H9 (cell line): ENCODE data around the gene STON2. TPM values are rescaled to one million over a fixed set of nuclear protein-coding genes. Genes with fewer than 3 reads are reported as not detected.

Experiments used
- DNase-seq: peaks from one replicate; pipeline ENCODE4 v3.0.0-alpha.2; 2017
- H2AFZ ChIP-seq: one replicate; pipeline ENCODE4 v1.6.1; 2013; ENCODE audit warnings: mild to moderate bottlenecking, low read length, control low read depth, moderate library complexity
- H2AK5ac ChIP-seq: 2 replicates; pipeline ENCODE4 v1.6.1; 2013; ENCODE audit warnings: low read length, control low read depth, mixed read lengths; ENCODE audit not compliant: insufficient read length
- H2BK120ac ChIP-seq: one replicate; pipeline ENCODE4 v1.6.1; 2013; ENCODE audit warnings: low read depth, mild to moderate bottlenecking, low read length, control low read depth, inconsistent platforms; ENCODE audit not compliant: poor library complexity, severe bottlenecking
- H2BK12ac ChIP-seq: 2 replicates; pipeline ENCODE4 v1.6.1; 2013; ENCODE audit warnings: low read length, control low read depth, mixed read lengths, low read depth; ENCODE audit not compliant: insufficient read length
- H2BK15ac ChIP-seq: 2 replicates; pipeline ENCODE4 v1.6.1; 2013; ENCODE audit warnings: low read depth, low read length, control low read depth
- H2BK20ac ChIP-seq: one replicate; pipeline ENCODE4 v1.6.1; 2013; ENCODE audit warnings: low read depth, mild to moderate bottlenecking, low read length, control low read depth, inconsistent platforms; ENCODE audit not compliant: poor library complexity, severe bottlenecking
- H2BK5ac ChIP-seq: 2 replicates; pipeline ENCODE4 v1.6.1; 2013; ENCODE audit warnings: low read length, control low read depth, mixed read lengths; ENCODE audit not compliant: insufficient read length
- H3K14ac ChIP-seq: 2 replicates; pipeline ENCODE4 v1.6.1; 2013; ENCODE audit warnings: low read length, control low read depth; ENCODE audit not compliant: insufficient read depth
- H3K18ac ChIP-seq: 2 replicates; pipeline ENCODE4 v1.6.1; 2013; ENCODE audit warnings: low read depth, mild to moderate bottlenecking, mixed read lengths, low read length, control low read depth; ENCODE audit not compliant: insufficient read length
- H3K23ac ChIP-seq: 2 replicates; pipeline ENCODE4 v1.6.1; 2013; ENCODE audit warnings: low read length, control low read depth, mixed read lengths, low read depth; ENCODE audit not compliant: insufficient read length
- H3K23me2 ChIP-seq: 2 replicates; pipeline ENCODE4 v1.6.1; 2013; ENCODE audit warnings: low read depth, mild to moderate bottlenecking, mixed read lengths, low read length, control low read depth; ENCODE audit not compliant: insufficient read length, poor library complexity, severe bottlenecking
- H3K27ac ChIP-seq: 2 replicates; pipeline ENCODE4 v1.5.1; 2013; ENCODE audit warnings: low read length, control low read depth, mixed read lengths, low read depth; ENCODE audit not compliant: insufficient read length
- H3K27me3 ChIP-seq: 2 replicates; pipeline ENCODE4 v1.6.1; 2013; ENCODE audit warnings: low read length, control low read depth, inconsistent platforms; ENCODE audit not compliant: insufficient read depth
- H3K4ac ChIP-seq: 2 replicates; pipeline ENCODE4 v1.6.1; 2013; ENCODE audit warnings: low read depth, mild to moderate bottlenecking, control low read depth, inconsistent platforms, low read length, moderate library complexity
- H3K4me1 ChIP-seq: 2 replicates; pipeline ENCODE4 v1.6.1; 2013; ENCODE audit warnings: low read length, control low read depth, inconsistent platforms; ENCODE audit not compliant: insufficient read depth
- H3K4me2 ChIP-seq: 2 replicates; pipeline ENCODE4 v1.6.1; 2013; ENCODE audit warnings: low read length, control low read depth, mixed read lengths; ENCODE audit not compliant: insufficient read length, insufficient read depth
- H3K56ac ChIP-seq: 2 replicates; pipeline ENCODE4 v1.6.1; 2013; ENCODE audit warnings: low read depth, mild to moderate bottlenecking, mixed read lengths, low read length, control low read depth; ENCODE audit not compliant: insufficient read length
- H3K79me1 ChIP-seq: 2 replicates; pipeline ENCODE4 v1.6.1; 2013; ENCODE audit warnings: low read depth, mild to moderate bottlenecking, moderate library complexity, low read length, control low read depth, inconsistent platforms; ENCODE audit not compliant: insufficient read depth, poor library complexity, severe bottlenecking
- H3K79me2 ChIP-seq: 2 replicates; pipeline ENCODE4 v1.6.1; 2013; ENCODE audit warnings: low read length, control low read depth, inconsistent platforms; ENCODE audit not compliant: insufficient read depth
- H3K9ac ChIP-seq: 2 replicates; pipeline ENCODE4 v1.6.1; 2013; ENCODE audit warnings: low read length, control low read depth, mixed read lengths; ENCODE audit not compliant: insufficient read length; ENCODE audit errors: extremely low read depth
- H3K9me3 ChIP-seq: one replicate; pipeline ENCODE4 v1.6.1; 2013; ENCODE audit warnings: low read depth, low read length, inconsistent platforms; ENCODE audit not compliant: control insufficient read depth
- H3T11ph ChIP-seq: one replicate; pipeline ENCODE4 v1.6.1; 2013; ENCODE audit warnings: mild to moderate bottlenecking, low read length, control low read depth, inconsistent platforms
- H4K20me1 ChIP-seq: one replicate; pipeline ENCODE4 v1.6.1; 2013; ENCODE audit not compliant: control insufficient read depth, insufficient read length, insufficient read depth
- H4K5ac ChIP-seq: 2 replicates; pipeline ENCODE4 v1.6.1; 2013; ENCODE audit warnings: low read depth, mild to moderate bottlenecking, mixed read lengths, low read length, control low read depth; ENCODE audit not compliant: insufficient read length
- H4K8ac ChIP-seq: replicated peaks from 2 replicates; pipeline ENCODE4 v1.6.1; 2013; ENCODE audit warnings: low read length, control low read depth, mixed read lengths, low read depth; ENCODE audit not compliant: insufficient read length
- H4K91ac ChIP-seq: 2 replicates; pipeline ENCODE4 v1.6.1; 2013; ENCODE audit warnings: low read depth, mild to moderate bottlenecking, moderate library complexity, mixed read lengths, low read length, control low read depth; ENCODE audit not compliant: insufficient read length
- H3K27ac Mint-ChIP-seq, 3 experiments: 2 replicates in 2 of 3; 3 replicates in 1 of 3; pipeline ENCODE4 v1.8.0; 2020 to 2021; ENCODE audit warnings: mixed read lengths in 3 of 3, mild to moderate bottlenecking in 1 of 3, moderate library complexity in 1 of 3
- H3K27me3 Mint-ChIP-seq: 2 replicates; pipeline ENCODE4 v1.8.0; 2021; ENCODE audit warnings: low read depth, mild to moderate bottlenecking, moderate library complexity, mixed read lengths
- H3K36me3 Mint-ChIP-seq, 3 experiments: 2 replicates in 2 of 3; 3 replicates in 1 of 3; pipeline ENCODE4 v1.8.0; 2020 to 2021; ENCODE audit warnings: low read depth in 3 of 3, mixed read lengths in 3 of 3; ENCODE audit not compliant: insufficient read depth in 1 of 3
- H3K4me1 Mint-ChIP-seq, 2 experiments: 2 replicates each; pipeline ENCODE4 v1.8.0; 2020; ENCODE audit warnings: mixed read lengths in 2 of 2
- H3K4me3 Mint-ChIP-seq, 2 experiments: 2 replicates in 1 of 2; 3 replicates in 1 of 2; pipeline ENCODE4 v1.8.0; 2020 to 2021; ENCODE audit warnings: mild to moderate bottlenecking in 2 of 2, mixed read lengths in 2 of 2, moderate library complexity in 1 of 2
- H3K9me3 Mint-ChIP-seq, 2 experiments: 2 replicates in 1 of 2; 3 replicates in 1 of 2; pipeline ENCODE4 v1.8.0; 2020; ENCODE audit warnings: mild to moderate bottlenecking in 2 of 2, mixed read lengths in 2 of 2, moderate library complexity in 1 of 2
- WGBS: extraction: QIAGEN DNeasy Blood & Tissue Kit; methylation state at CpG from one replicate; pipeline ENCODE4 v1.1.7; 2013; ENCODE audit warnings: missing lambda C conversion rate, low lambda C conversion rate, mixed read lengths; ENCODE audit not compliant: insufficient read length; ENCODE audit errors: extremely low coverage; 5-methylcytosine and 5-hydroxymethylcytosine counted together
- total RNA-seq: library from RNA; stranded (reverse); gene quantifications from 2 replicates; pipeline ENCODE4 v1.2.1, GENCODE V29; 2021
- TF ChIP-seq, protein P1 (sequence below): fragments of 200-600 bp; sonication (generic); conservative IDR thresholded peaks from 3 replicates; pipeline ENCODE4 v1.8.0; 2021; ENCODE audit warnings: antibody characterized with exemption, mild to moderate bottlenecking

STON2 gene
- total RNA-seq, 1 experiment from 2014 or later: 62.9 TPM

DNA sequence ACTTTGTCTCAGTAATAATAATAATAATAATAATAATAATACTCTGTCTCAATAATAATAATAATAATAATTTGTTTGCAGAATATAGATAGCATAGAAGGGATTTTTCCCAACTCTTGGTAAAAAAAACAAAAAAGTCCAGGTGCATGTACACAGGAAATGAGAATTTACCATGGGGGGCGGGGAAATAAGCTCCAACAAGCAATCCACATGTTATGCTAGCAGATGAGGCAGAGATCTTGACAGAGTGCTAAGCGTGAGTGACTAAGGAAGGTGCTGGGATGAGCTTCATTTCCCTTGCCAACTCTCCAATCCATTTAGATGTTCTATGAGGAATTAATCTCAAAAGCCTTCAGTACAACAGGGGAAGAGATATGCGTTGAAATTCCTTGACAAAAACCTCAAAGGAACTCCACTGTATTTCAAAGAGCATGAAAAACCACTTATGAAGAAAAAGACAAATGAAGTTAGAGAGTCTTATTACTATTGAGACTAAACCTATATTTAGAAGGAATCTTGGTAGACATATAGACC lies 134.4 kb downstream of the STON2 start:
- Histone ChIP-seq H4K20me1 (no peaks in the 10 kb centered on the region), H3K23ac (no peak overlapping the region), H3K14ac (no peak overlapping the region), H3T11ph (no peak overlapping the region), H3K23me2 (no peaks in the 10 kb centered on the region), H2BK5ac (no peak overlapping the region), H2BK120ac (no peak overlapping the region), H3K27ac (no peak overlapping the region), H3K4me2 (no peak overlapping the region), H3K9me3 (no peaks in the 10 kb centered on the region), H4K5ac (no peak overlapping the region), H2AK5ac (no peak overlapping the region), H4K8ac (no peak overlapping the region), H2BK20ac (no peak overlapping the region), H3K79me2 (no peaks in the 10 kb centered on the region), H3K9ac (no peak overlapping the region), H3K79me1 (no peaks in the 10 kb centered on the region), H2BK12ac (no peak overlapping the region), H3K18ac (no peak overlapping the region), H3K56ac (no peak overlapping the region), H2AFZ (no peak overlapping the region), H3K27me3 (no peaks in the 10 kb centered on the region), H3K4me1 (peaks cover 3% of the 10 kb centered on the region; the same call in 1 of the 2 replicates), H3K4ac (no peak overlapping the region), H4K91ac (no peak overlapping the region), H2BK15ac (no peak overlapping the region)
- Mint-ChIP-seq H3K27ac (0 out of 7 replicates have a peak overlapping the region, but pooled peaks of 1 of the 3 experiments have one; percentile 2), H3K36me3 (peaks cover 2 to 9% (median 4%) of the 10 kb centered on the region in 3 experiments; a peak in 3 of 7 replicates), H3K4me3 (no peak overlapping the region), H3K9me3 (no peaks in the 10 kb centered on the region), H3K27me3 (no peaks in the 10 kb centered on the region), H3K4me1 (peaks cover 22 to 27% of the 10 kb centered on the region in 2 experiments)
- TF ChIP-seq, protein P1, sequence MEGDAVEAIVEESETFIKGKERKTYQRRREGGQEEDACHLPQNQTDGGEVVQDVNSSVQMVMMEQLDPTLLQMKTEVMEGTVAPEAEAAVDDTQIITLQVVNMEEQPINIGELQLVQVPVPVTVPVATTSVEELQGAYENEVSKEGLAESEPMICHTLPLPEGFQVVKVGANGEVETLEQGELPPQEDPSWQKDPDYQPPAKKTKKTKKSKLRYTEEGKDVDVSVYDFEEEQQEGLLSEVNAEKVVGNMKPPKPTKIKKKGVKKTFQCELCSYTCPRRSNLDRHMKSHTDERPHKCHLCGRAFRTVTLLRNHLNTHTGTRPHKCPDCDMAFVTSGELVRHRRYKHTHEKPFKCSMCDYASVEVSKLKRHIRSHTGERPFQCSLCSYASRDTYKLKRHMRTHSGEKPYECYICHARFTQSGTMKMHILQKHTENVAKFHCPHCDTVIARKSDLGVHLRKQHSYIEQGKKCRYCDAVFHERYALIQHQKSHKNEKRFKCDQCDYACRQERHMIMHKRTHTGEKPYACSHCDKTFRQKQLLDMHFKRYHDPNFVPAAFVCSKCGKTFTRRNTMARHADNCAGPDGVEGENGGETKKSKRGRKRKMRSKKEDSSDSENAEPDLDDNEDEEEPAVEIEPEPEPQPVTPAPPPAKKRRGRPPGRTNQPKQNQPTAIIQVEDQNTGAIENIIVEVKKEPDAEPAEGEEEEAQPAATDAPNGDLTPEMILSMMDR: no peak
- WGBS: no CpG with 5 or more reads among the region's 3 CpGs
- no peak for DNase-seq
